Left renal cortex interstitium (tissue), 4 donors: Measurements from ENCODE around the gene PLCG1. TPM values are rescaled to one million over a fixed set of nuclear protein-coding genes. Genes with fewer than 3 reads are reported as not detected.

Experiments
- DNase-seq, 4 donors: peaks; one replicate each; pipeline ENCODE4 v3.0.0-alpha.2; 2013; ENCODE audit warnings: low read depth in 4 of 4, low spot score in 2 of 4, missing footprints in 1 of 4
- polyA plus RNA-seq, 4 donors: library from polyadenylated mRNA; unstranded; fragments of 120-200 nt; gene quantifications; one replicate each; pipeline ENCODE4 v1.2.1, GENCODE V29; 2013; ENCODE audit not compliant: insufficient read length in 4 of 4

Gene PLCG1
- polyA plus RNA-seq, 4 donors = 116 to 228 (median 156) TPM

DNA sequence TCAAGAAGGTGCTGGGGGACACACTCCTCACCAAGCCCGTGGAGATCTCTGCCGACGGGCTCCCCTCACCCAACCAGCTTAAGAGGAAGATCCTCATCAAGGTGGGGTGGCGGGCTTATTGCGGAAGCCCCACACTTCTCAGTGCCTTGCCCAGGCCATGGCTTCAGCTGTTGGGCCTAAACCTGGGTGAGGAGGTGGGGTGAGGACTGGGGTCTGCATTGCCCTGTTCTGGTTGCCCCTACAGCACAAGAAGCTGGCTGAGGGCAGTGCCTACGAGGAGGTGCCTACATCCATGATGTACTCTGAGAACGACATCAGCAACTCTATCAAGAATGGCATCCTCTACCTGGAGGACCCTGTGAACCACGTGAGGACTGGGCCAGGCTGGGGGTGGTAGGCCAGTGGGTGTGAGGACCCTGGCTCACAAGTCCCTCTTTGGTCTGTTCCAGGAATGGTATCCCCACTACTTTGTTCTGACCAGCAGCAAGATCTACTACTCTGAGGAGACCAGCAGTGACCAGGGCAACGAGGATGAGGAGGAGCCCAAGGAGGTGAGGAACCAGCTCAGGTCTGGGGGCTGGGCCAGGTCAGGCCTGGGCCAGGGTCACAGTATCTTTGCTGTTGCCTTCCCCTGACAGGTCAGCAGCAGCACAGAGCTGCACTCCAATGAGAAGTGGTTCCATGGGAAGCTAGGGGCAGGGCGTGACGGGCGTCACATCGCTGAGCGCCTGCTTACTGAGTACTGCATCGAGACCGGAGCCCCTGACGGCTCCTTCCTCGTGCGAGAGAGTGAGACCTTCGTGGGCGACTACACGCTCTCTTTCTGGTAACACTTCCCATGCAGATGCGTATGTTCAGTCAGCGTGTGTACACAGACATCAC, 27.9 kb downstream of the PLCG1 start:
- DNase-seq = no peak

DNA sequence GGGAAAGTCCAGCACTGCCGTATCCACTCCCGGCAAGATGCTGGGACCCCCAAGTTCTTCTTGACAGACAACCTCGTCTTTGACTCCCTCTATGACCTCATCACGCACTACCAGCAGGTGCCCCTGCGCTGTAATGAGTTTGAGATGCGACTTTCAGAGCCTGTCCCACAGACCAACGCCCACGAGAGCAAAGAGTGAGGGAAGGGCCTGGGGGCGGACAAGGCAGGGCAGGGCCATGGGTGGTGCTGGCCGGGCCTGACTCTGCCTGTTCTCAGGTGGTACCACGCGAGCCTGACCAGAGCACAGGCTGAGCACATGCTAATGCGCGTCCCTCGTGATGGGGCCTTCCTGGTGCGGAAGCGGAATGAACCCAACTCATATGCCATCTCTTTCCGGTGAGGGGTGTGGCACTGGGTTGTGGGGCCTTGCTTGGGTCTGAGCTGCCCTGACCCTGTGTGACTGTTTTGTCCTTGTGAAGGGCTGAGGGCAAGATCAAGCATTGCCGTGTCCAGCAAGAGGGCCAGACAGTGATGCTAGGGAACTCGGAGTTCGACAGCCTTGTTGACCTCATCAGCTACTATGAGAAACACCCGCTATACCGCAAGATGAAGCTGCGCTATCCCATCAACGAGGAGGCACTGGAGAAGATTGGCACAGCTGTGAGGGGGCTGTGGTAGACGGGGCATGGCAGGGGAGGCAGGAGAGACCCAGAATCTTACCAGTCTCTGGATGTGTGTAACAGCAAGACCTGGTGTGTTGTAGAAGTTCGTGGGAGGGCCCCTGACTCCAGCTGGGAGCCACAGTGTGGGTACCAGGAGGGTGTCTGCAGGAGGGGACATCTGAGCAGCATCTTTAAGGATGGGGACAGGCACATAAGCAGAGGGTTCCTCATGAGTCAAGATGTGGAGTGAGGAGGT, 29.1 kb downstream of the PLCG1 start:
- DNase-seq = no peak

DNA sequence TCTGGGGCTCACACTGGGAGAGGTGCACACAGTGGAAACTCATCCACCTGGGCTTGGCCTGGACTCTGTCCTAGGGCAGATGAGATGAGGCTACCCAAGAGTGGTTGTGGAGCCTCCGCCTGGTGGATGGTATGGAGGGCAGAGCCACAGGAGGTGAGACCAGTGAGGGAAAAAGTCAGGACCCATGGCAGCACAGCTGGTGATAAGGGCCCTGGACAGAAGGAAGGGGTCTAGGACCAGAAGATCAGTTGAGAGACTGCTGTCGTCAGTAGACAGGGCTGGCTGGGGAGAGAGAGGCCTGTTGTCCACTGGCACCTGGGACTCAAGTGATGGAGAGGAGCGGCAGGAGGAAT, 29.8 kb downstream of the PLCG1 start:
- DNase-seq = no peak

DNA sequence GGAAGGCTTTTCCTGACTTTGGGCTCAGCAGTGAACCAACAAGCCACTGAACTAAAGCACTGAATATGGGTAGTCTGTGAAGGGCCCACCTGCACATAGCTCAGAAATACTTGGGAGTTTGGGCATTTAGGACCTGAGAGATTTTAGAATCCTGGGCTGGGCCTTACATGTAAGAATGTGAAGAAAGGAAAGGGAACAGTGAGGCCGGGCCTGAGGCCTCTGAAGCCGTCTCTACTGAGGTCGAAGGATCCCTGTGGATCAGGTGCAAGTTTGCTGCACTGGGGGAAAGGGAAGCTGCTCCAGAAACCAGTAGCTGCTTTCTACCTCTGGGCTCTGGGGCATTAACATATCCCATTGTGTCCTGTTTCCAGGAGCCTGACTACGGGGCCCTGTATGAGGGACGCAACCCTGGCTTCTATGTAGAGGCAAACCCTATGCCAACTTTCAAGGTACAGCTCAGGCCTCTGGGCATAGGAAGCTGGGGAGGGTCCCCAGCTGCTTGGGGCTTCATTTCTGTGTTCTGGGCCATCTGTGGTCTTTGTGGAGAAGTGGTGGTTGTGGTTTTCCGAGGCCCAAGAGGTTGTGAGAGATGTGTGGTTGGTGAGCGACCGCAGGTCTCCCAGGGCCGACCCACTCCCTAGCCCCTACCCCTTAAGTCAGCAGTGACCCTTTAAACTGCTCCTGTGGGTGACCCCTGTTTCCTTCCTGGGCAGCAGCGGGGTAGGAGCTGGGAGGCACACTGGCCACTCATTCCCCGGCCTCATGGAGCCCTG, 30.3 kb downstream of the PLCG1 start:
- no peak for DNase-seq

DNA sequence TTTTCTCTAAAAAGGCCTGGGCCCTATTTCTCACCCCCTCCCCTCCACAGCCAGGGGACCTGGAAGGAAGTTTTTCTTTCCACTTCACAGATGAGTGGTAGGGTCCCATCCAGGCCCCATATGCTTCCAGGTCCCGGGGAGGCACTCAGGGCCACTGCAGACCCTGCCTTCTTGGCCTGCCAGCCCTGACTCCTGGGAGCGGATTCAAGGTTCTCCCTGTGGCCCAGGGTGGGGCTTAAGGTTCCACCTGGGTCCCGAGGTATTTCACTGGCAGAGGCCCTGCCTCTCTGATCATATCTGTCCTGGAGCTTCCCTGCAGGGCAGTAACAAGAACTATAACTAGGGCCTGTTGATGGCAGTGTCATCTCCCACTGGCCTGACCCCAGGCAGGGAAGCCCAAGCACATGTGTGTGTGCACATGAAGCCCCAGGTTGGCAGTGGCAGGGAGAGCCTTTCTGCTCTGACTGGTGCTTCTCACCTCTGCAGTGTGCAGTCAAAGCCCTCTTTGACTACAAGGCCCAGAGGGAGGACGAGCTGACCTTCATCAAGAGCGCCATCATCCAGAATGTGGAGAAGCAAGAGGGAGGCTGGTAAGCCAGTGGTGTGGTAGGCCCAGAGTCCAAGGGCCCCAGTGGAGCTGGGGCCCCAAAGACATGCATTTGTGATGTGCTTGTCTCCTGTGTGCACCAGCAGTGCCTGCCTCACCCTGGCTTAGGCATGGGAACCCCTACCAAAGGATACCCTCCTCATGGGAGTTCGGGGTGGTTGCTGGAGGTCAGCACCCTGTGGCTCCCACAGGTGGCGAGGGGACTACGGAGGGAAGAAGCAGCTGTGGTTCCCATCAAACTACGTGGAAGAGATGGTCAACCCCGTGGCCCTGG, 31.2 kb downstream of the PLCG1 start:
- DNase-seq = no peak

- no peak for DNase-seq
Observed at GRCh38 chr20:41169162-41169690, 31.9 kb downstream of the PLCG1 start.

DNA sequence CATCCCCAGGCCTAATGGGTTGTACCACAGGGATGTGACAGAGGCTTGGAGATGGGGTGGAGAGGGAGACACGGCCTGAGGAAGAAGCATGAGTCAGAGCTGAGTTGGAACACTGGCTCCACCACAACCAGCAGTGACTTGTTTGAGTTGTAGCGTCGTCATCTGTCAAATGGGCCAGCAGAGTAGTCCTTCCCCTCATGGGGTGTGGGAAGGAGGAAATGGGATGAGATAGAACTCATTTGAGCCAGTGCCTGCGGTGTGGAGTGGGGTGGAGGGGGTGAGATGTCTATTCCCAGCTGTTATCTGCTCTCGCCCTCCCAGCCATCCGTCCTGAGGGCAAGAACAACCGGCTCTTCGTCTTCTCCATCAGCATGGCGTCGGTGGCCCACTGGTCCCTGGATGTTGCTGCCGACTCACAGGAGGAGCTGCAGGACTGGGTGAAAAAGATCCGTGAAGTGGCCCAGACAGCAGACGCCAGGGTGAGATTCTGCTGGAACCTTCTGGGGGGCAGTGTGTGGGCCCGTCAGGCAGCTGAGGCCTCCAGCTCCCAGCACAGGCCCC, 32.5 kb downstream of the PLCG1 start:
- no peak for DNase-seq

DNA sequence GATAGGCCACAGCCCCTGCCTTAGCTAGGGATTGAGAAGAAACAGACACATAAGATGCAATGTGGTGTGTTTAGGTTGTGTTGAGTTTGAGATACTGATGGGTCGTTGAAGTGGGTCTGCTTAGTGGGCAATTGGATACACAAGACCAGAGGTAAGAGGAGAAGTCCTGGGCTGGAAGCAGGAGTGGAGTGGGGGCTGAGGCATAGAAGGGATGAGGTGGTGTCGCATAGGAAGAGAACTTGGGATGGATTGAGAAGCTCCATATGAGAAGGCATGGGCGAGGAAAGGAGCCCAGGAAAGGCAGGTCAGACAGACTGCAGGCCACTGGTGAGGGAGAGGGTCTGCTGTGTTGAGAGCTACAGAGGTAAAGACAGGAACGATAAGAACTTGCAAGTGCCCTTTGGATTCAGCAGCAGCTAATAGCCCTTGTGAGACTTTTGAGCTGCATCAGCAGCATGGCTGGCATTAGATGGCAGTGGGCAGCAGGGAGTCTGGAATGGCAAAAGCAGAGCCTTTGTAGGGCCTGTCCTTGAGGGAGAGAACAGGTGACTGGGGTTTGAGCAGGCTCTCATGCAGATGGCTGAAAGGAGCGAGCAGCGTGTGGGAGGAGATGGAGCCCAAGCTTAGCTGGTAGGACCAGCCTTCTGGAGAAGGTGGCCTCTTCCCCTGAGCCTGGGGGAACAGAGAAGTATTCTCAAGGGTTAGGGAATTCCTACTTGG, 33.2 kb downstream of the PLCG1 start:
- no peak for DNase-seq

DNA sequence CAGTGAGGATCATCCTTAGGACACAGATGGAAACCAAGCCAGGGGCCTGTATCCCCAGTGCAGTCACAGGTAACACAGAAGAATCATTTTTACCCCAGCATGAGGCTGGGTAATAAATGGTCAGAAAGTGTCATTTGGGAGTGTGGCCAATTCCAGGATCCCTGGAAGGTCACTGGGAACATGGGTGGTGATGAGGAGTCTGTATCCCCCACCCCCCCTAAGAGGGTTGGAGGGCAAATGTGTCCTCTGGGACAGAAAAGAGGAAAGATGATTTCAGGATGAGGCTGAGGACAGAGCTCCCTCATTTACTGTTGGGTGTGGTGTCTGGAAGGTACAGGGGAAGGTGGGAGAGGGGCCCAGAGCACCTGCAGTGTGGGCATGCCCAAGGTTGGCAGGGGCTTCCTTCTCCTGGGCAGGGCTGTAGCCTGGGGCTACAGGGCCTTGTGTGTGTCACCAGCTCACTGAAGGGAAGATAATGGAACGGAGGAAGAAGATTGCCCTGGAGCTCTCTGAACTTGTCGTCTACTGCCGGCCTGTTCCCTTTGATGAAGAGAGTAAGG, 34.5 kb downstream of the PLCG1 start:
- no peak for DNase-seq

DNA sequence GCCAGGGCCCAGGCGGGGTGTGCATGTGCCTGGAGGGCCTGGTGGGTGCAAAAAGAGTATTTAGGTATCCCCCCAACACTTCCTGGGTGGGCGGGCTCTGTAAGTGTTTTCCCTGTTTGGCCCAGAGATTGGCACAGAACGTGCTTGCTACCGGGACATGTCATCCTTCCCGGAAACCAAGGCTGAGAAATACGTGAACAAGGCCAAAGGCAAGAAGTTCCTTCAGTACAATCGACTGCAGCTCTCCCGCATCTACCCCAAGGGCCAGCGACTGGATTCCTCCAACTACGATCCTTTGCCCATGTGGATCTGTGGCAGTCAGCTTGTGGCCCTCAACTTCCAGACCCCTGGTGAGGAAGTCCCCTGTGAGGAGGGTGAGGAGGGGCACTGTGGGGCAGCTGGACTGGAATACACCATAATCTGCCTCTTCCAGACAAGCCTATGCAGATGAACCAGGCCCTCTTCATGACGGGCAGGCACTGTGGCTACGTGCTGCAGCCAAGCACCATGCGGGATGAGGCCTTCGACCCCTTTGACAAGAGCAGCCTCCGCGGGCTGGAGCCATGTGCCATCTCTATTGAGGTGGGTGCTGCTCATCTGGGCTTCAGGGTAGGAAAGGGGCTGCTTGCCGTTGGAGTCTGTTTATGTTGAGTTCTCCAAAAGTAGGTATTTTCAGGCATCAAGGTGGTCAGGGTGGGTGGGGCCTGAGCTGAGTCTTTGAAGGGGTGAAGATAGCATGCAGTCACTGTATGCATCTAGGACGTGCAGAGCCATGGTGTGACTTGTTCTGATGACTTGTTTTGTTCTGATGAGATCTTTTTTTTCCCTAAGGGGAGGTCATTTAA, 35.2 kb downstream of the PLCG1 start:
- DNase-seq = no peak

DNA sequence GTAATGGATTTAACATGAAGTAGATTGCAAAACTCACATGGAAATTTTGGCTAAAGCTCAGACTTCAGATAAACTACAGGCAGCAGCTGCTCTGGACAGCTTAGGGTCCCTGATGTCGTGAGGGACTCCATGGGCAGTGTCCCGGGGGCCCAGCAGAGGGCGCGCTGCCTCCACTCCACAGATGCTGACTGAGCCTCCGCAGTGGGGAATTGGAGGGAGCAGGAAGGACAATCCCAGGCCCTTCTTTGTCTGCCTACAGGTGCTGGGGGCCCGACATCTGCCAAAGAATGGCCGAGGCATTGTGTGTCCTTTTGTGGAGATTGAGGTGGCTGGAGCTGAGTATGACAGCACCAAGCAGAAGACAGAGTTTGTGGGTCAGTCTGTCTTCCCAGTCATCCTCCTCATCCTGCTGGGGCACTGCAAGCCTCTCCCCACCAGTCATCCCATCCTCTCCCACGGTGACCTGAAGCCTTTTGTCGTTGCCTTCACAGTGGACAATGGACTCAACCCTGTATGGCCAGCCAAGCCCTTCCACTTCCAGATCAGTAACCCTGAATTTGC, 35.9 kb downstream of the PLCG1 start:
- DNase-seq = peak; percentile 34 to 67 (median 58)

- DNase-seq = no peak
Observed at GRCh38 chr20:41173791-41174341, 36.5 kb downstream of the PLCG1 start.

DNA sequence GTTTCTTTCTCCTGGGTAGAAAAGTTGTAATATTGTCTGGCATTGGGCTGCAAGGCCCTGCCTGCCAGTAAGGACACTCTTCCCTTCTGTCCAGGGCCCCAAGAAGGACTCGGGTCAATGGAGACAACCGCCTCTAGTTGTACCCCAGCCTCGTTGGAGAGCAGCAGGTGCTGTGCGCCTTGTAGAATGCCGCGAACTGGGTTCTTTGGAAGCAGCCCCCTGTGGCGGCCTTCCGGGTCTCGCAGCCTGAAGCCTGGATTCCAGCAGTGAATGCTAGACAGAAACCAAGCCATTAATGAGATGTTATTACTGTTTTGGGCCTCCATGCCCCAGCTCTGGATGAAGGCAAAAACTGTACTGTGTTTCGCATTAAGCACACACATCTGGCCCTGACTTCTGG, 37.0 kb downstream of the PLCG1 start:
- no peak for DNase-seq

DNA sequence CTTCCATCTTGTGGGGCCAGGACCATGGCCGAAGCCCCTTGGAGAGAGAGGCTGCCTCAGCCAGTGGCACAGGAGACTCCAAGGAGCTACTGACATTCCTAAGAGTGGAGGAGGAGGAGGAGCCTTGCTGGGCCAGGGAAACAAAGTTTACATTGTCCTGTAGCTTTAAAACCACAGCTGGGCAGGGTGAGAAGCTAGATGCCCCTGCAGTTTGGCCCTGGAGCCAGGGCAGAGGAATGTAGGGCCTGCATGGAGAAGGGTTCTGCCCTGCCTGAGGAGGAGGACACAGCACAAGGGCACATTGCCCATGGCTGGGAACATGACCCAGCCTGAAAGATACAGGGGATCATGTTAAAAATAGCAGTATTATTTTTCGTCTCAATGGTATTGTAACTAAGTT, 37.4 kb downstream of the PLCG1 start:
- no peak for DNase-seq

DNA sequence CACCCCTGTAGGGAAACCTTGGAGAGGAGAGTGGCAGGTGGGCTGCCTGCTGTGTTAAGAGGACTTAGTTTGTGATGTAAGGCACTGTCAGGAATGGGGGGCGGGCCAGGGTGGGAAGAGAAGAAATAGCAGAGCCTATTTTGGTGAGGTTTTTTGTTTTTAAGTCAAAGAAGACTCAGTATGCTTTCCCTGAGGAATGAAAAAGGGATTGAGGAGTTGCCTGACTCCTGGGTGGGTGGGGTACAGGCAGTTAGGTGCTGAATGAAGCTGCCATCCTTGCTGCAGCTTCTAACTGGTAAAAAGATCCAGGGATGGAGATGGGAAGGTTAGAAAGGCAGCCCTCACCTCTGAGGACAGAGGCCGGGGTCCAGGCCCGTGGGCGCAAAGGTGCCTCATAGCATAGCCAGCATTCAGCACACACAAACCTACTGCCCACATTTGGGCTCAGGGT, 37.9 kb downstream of the PLCG1 start:
- DNase-seq = no peak

DNA sequence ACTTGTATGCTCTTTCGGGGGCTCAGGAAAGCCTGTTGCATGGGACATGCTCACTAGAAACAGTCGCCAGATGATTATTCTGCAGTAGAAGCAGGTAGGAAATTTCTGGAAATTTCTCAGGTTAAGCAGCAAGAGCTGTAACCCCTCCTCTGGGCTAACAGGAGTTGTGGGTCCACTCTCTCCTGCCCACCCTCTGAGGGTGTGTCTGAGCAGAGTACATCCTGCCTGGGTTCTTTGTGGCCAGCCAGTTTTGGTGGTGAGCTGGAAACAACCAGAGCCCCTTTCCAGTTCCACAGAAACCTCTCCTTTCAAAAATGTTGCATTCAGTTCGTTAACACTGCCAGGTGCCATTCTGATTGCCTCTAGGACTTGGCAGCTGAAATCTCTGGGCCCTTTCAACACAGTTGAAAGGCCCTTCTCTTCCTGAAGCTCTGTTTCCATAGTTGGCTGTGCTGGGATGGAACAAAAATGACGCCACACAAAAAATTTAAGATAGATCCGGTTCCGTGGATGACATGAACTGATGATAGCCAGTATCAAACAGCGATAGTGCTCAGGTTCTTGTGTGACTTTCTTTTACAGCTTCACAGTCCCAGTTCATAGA, 38.5 kb downstream of the PLCG1 start:
- no peak for DNase-seq
